GM21423 (cell line): ENCODE measurements around the gene LMBRD1.
"Not testable (repeated sequence)": the region's sequence is repeated elsewhere in the genome, so short reads cannot be mapped to it uniquely, and the experiment has no call there.

Experiments
- ATAC-seq: cut with Tn5 transposase; IDR thresholded peaks from one replicate; pipeline ENCODE4 v1.9.1; 2021; ENCODE audit warnings: mild to moderate bottlenecking, moderate library complexity; ENCODE audit not compliant: unreplicated experiment

Gene LMBRD1

DNA sequence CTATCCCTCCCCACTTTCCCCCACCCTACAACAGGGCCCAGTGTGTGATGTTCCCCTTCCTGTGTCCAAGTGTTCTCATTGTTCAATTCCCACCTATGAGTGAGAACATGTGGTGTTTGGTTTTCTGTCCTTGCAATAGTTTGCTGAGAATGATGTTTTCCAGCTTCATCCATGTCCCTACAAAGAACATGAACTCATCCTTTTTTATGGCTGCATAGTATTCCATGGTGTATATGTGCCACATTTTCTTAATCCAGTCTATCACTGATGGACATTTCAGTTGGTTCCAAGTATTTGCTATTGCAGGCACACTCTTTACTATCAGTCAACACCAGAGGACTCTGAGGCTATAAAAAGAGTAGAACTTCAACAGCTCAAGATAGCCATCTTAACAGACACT, 2.0 kb upstream of the LMBRD1 start:
- not testable (repeated sequence) for ATAC-seq

DNA sequence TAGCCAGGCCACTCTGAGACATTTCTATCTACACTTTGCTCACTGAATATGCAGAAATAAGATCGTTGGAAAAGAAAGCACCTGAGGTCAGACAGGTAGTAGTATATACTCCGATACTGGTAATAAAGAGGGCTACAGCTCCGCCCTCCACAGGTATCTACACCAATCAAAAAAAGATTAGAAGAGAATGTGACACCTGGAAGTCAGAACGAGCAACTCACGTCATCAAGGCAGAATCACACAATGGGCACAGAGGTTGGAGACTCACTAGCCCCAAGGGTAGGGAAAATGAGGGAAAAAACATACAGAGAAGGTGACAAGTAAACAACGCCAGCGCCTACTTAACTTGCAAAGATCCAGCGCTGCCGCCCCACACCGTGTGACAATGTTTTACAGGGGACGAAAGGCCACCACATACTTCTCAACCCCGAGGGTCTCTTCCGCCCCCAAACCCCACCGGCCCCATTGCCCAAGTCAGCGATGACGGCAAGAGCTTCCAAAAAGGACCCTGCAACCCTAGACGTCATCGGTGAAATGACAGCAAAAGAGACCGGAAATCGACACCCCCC, 653 bp downstream of the LMBRD1 start:
- ATAC-seq: peak; percentile 26

DNA sequence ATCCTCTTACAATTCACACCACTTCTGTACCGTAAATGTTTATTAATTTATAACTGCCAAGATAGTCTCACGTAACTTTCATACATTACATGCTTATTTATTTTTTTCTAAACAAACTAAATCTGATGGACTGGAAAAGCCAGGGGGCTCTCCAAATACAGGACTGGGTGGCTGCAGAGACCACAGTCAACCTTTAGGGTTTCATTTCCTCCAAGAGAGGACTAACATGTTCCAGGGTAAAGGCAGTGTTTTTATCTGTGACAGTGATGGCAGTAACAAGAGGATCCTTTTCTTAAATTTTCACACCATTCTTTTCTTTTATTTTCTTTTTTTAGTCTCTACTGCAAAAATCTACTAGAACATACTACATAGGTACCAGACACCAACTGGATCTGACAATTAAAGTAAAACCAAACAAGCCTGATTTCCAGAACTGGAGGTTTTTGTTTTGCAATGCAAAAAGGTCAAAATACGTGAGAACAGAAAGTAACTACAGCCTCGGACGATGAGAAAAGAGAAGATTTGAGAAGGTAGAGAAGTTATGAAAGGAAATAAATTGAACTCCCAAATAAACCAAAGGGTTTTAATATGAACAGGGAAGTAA, 1.2 kb downstream of the LMBRD1 start:
- ATAC-seq: peak; percentile 30

DNA sequence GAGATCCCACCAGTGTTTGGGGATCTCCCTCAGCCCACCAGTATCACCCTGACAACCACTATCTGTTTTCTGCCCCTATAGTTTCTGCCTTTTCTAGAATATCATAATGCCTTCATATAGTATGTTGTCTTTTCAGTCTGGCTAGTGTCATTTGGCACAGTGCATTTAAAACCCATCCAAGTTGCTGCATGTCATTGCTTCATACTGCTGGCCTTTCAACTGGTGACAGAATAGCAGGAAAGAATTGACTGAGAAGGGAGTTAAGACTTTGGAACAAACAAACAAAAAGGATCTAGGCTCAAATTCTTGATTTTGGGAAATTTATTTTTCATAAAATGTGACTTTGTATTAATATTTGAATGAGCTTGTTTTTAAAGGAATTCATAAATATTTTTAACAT, 4.5 kb downstream of the LMBRD1 start:
- no peak for ATAC-seq

DNA sequence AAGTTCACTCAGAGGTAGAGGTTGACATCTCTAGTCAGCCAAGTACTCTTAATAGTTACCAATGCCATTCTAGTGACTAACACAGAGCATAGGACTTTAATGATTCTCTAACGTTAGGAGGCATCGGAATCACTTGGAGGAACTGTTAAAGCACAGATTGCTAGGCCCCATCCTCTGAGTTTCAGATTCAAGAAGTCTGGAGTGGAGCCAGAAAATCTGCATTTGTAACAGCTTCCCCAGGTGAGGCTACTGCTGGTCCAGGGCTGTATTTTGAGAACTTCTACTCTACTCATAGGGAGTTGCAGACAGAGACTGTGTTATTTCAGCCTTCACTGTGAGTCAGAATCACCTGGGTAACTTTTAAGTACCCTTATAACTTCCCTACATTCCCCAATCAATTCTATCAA, 5.7 kb downstream of the LMBRD1 start:
- ATAC-seq: peak; percentile 54

DNA sequence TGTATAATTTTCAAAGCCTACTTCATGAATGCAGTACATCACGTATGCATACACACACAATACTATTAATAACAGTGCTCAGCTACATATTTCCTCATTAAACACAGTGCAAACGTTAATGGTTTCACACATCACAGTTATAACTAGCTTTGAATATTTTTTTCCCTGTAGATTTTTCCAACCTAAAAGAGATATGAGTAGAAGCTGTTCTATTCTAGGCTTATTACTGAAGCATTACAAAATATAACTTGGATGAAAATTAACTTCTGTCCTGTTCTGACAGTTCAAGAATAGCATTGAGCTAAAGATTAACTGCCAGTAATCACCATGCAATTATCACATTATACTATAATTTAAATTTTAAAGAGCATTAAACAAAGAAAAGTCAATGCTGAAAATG, 6.2 kb downstream of the LMBRD1 start:
- peak; percentile 25 for ATAC-seq

DNA sequence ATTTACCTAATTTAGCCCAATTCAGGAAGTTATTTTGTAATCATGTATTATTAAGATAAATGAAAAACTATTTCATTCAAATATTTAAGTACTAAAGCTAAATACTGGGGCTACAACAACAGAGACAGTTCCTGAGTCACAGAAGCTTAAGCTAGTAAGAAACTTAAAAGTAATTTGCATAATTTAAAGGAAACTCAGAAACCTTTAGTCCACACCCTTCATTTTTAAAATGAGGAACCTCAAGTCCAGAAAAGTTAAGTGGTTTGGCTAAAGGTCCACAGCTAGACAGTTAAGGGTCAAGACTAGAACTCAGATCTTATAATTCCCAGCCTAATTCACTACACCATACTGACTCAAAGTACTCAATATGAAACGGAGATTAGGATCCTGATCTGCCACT, 7.2 kb downstream of the LMBRD1 start:
- peak; percentile 23 for ATAC-seq

DNA sequence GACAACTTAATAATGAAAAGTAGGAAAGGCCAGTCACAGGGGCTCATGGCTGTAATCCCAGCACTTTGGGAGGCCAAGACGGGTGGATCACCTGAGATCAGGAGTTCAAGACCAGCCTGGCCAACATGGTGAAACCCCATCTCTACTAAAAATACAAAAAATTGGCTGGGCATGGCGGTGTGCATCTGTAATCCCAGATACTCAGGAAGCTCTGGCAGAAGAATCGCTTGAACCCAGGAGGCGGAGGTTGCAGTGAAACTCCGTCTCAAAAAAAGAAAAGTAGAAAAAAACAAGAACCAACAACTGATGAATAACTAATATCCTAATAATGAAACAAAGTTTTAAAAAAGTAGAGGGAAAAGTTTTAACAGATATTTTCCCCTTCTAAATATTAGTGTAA, 9.4 kb downstream of the LMBRD1 start:
- ATAC-seq: not testable (repeated sequence)

DNA sequence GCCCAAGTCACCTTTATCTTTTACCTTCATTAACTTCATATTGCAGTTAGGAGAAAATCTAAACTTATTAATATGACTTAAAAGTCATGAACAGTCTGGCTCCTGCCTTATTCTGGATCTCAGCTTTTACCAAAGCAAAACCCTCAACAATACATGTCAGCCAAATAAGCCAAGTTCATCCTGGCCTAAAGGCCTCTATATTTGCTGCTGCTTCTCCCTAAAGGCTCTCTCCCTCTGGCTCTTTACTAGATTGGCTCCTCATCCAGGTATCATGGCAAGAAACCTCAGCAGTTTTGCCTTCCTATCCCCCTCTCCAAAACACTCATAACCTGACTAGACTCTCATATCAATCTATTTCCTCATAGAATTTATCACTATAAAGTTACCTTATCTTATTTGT, 11.1 kb downstream of the LMBRD1 start:
- ATAC-seq: no peak

DNA sequence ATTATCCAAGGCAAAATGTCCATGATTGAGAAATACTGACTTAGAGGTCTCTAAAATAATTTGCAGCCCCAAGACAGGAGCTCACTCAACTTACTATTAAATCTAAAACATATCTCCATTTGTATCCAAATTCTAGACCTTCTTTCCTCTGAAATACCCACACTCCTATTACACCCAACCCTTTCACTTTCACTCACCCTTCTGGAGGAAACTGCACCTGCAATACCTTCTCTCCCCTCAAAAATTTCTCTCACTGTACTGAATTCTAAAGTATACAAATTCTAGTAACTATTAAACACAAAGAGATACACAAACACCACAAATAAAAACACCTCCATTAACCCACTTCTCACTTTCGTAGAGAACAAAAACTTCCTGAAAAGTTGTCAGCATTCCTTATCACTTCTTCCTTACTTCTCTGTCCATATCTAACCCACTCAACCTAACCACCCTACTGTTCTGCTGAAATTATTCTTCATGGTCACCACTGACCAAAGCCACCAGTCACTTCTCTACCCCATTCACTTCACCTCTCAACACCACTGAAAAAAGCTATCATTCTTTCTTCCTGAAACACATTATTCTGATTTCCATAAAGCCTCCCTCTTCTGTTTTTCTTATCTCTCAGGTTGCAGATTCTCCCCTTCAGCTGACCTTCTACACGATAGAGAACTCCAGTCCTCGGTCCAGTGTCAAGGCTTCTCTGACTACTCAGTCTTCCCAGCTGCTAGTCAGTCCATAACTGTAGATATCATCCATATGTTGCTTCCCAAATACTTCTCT, 12.0 kb downstream of the LMBRD1 start:
- ATAC-seq: peak; percentile 72

DNA sequence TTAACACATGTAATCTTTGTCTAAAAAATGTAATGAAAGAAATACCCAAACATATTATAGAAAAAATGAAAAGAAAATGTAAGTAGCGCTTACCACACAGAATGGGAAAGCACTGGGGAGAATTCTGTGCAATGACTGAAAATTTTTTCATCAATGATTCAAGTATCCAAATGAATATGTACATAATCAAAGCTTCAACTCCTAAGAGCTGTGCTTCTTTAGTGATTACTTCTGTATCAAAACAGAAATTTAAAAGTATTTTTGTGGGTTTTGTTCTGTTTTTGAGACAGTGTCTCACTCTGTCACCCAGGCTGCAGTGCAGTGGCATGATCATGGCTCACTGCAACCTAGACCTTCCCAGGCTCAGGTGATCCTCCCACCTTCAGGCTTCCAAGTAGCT, 13.7 kb downstream of the LMBRD1 start:
- ATAC-seq: no peak

DNA sequence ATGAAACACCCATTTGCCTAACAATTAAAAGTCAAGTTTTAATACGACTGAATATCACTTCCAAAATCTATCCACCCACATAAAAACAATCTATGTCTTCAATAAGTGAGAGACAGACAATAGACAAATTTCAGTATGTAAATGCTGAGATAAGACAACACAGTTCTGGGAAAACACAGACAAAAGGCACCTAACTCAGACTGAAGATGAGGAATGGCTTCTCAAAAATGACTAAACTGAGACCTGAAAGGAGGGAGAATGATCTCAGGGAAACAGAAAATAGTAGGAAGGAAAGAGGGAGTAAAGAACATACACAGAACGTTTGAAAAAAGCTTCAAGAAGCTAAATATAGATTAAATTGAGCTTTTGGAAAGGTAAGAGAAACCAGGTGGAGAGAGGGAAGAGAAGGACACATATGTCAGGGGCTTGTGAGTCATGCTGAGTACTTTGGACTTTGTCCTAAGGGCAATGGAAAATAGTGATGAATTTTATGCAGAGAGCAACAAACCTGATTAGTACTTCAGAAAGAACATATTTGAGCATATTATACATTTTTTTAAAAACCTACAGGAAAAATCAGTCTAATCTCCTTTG, 16.1 kb downstream of the LMBRD1 start:
- ATAC-seq: no peak

DNA sequence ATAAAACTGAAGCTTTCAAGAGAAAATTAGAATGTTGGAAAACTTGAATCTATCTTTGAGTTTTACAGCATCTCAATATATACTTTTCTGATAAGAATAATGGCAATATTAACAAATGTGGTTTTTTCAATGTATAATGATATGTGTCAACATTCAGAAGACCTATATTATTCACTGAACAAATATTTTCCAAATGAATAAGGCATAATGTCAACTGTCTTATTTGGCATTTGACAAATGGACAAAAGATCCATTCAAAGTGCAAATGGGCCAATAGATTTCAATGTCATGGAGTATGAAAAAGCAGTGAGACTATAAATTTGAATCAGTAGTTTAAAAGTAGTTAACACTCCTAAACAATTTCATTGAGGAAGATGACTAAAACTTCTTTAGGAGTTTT, 20.9 kb downstream of the LMBRD1 start:
- ATAC-seq: no peak

DNA sequence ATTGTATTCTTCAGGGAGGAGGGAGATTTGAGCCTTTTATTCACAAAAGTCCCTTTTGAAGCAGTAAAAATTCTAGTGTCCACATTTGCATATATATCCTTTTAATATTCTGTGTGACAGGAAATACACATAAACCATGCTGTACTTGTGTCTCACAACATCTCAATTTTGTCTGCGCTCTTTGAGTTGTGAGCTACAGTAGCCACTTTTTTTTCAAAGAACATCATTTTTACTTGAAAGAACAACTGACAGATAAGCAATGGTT, 21.3 kb downstream of the LMBRD1 start:
- ATAC-seq: no peak

DNA sequence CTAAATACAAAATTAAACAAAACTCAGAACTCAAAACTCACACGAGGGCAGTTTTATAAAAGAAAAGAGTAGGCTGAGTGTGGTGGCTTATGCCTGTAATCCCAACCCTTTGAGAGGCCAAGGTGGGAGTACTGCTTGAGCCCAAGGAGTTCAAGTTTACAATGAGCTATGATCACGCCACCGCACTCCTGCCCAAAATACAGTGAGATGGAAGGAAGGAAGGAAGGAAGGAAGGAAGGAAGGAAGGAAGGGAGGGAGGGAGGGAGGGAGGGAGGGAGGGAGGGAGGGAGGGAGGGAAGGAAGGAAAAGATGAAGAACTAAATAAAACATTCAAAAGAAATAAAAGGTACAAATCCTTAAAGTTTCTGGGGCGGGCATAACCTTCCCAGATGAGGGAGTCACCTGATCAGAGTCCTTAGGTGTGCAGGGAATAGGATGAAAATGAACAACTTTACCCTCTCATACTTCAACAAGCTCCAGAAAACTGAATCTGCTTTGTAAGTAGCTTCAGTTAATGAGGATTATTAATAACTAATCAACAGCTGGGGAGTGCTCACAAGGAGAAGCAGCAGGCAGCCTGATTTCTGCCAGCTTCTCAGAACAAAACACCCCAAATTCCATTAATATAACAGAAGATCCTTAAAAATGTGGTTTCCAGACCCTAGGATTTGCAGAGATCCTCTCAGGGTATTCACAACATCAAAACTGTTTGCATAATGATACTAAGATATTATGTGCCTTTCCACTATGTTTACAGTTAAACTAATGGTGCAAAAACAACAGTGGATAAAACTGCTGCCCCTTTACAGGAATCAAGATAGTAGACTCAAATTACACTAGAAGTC, 21.8 kb downstream of the LMBRD1 start:
- ATAC-seq: no peak

DNA sequence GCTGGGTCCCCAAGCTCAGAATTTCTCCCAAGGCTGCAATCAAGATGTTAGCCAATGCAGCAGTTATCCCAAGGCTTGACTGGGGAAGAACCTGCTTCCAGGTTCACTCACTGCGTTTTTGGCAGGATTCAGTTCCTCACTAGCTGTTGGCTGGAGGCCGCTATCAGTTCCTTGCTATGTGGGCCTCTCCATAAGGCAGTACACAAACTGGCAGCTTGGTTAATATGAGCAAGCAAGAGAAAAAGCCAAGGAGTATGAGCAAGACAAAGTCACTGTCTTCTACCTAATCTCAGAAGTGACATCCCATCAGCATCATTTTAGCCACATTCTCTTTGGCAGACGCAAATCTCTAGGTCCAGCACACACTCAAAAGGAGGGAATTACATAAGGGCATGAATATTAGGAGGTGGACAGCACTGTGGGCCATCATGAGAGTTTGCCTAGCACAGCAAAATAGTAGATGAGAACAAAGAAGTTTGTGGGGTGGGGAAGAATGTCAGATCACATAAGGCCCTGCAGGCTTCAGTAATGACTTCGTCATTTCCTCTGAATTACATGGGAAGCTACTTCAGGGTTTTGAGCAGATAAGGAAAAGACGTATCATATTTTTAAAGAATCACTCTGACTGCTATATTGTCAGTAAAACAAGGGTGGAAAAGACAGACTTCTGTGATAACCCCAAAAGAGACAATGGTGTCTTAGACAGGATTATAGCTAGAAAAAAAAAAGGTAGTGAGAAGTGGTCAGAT, 25.5 kb downstream of the LMBRD1 start:
- no peak for ATAC-seq

DNA sequence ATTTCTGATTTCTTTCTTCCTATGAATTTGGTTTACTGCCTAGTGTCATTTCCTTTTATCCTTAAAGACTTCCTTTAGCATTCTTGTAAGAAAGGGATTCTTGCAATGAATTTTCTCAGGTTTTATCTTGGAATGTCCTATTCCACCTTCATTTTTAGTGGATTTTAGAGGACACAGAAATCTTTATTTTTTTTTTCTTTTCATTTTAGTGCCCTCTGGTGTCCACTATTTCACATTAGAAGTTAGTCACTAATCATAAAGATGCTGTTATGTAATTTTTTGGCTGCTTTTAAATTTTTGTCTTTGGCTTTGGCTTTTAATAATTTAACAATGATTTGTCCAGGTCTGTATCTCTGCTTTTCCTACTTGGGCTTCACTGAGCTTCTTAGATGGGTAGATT, 28.1 kb downstream of the LMBRD1 start:
- ATAC-seq: no peak

DNA sequence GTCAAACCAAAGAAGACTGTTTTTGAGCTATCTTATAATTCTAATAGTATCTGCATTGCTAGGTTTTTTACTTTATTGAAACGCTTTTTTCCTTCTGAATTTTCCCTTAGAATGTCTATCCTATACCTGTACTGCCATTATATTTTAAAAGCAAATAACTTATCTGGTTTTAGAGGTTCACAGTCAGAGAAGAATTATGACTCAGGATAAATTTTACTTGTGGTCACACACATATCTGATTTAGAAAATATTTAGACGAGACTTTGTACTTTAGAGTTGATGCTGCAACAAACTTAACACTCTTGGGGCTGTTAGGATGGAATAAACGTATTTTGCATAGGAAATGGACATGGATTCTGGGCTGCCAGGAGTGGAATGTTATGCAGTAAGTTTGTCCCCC, 33.0 kb downstream of the LMBRD1 start:
- no peak for ATAC-seq

DNA sequence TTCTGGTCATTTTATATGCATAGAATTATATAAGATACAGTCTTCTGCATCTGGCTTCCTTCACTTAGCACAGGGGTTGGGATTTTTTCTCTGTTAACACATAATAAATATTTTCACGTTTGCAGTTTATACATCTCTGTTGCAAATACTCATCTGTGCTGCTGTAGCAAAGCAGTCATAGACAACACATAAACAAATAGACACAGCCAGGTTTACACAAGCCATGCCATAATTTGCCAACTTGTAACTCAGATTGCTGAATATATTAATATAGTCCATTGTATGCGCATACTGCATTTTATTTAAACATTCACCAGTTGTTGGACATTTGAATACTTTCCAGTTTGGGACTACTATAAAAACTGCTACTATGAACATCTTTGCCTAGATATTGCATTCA, 35.0 kb downstream of the LMBRD1 start:
- ATAC-seq: no peak

DNA sequence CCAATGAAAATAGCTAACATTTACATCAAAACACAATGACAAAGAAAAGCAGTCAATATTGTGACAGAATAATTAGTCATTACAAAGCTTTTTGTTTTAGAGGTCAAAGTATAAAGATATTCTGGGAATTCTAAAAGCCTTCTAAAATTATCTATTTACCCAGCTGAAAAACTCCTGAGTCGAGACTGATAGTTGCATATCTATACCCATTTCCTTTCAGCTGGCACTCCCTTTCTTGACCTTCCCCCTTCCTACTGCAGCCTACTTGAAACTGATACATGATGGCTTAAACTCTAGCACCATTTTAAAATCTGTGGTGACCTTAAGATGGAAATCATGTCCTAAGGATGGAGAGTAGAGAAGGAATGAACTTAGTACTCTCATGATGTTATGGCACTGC, 38.6 kb downstream of the LMBRD1 start:
- no peak for ATAC-seq

DNA sequence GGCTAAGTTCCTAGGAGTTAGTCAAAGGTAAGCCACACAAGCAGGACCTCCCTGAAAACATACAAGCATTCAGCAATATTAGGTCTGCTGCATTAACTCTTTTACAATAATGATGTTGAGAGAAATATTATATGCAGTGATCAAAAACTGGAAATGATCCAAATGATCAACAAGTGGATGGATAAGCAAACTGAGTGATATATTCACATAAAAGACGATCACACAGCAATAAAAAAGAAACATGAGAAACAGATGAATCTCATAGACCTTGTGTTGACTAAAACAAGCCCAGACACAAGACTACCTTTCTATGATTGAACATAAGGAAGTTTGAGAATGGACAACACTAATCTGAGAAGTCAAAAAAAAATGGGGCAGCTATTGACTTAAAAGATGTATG, 39.9 kb downstream of the LMBRD1 start:
- ATAC-seq: no peak
